Stimulated activated naive CD4-positive, alpha-beta T cell treated with Interleukin-2 at 50 U/mL for 16 hours (primary cell): Measurements from ENCODE around the gene GLT1D1.
"Not testable (repeated sequence)": the region's sequence is repeated elsewhere in the genome, so short reads cannot be mapped to it uniquely, and the experiment has no call there.

ENCODE experiments used
- DNase-seq: peaks from one replicate; lab custom pipeline; 2025; lab: John Stamatoyannopoulos, UW

Gene GLT1D1

GRCh38 chr12:128852885-128853599 is at the start of gene GLT1D1:
Gene GLT1D1 (plus strand): TSS chr12:128853478. CDS start chr12:128853582, 104 bp downstream.
- no peak for DNase-seq

DNA sequence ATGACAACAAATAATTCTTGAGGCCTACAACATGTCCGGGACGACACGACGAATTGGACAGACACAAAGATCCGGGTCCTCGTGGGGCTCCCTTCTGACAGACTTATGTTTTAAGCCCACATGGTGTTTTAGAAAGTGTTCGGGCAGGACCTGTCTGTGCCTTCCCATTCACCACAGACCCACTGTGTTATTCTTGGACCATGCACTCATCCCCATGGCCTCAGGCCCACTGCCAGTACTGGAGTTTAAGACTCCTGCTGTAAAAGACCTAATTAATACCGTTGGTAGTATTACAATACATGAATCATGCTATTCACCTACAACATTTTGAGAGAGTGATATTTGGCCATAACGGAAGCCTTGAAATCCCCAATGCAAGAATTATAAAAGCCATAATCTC is 49.5 kb upstream of the GLT1D1 start:
- DNase-seq = no peak

GRCh38 chr12:128804762-128805161 is 48.5 kb upstream of the GLT1D1 start:
- DNase-seq = no peak

GRCh38 chr12:128805406-128805805 is 47.9 kb upstream of the GLT1D1 start:
- not testable (repeated sequence) for DNase-seq

DNA sequence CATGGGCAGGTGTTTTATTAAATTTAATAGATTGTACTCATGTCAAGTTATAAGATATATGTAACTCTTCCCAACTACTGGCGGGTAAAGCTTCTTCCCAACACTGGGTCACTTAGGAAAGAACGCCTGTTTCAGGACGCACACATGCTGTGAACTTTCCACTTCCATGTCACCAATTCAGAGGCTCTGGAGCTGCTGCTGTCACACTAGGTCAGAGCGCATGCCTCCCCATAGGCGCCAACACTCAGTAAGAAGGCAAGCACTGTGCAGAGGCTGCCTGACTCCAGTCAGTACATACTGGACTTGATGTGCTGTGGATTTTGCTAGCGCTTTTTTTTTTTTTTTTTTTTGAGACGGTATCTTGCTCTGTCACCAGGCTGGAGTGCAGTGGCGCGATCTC is 46.7 kb upstream of the GLT1D1 start:
- no peak for DNase-seq

- no peak for DNase-seq
Measured at GRCh38 chr12:128807161-128807724, 46.0 kb upstream of the GLT1D1 start.

DNA sequence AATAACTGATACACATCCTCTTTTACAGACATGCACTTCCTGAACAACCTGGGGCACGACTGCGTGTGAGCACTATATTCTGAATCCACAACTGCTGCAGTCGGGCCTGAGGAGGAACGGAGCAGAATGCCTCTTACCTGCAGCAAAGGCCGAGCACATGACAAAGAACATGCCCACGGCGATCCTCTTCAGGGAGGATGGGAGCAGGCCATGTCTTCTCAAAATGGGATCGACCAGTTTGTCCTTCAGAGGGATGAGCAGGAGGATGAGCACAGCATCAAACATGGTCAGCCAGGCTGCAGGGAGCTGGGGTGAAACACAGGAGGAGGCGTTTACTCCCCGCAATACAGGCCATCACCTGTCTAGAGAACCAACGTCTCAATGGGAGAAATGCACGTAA is 44.6 kb upstream of the GLT1D1 start:
- no peak for DNase-seq

DNA sequence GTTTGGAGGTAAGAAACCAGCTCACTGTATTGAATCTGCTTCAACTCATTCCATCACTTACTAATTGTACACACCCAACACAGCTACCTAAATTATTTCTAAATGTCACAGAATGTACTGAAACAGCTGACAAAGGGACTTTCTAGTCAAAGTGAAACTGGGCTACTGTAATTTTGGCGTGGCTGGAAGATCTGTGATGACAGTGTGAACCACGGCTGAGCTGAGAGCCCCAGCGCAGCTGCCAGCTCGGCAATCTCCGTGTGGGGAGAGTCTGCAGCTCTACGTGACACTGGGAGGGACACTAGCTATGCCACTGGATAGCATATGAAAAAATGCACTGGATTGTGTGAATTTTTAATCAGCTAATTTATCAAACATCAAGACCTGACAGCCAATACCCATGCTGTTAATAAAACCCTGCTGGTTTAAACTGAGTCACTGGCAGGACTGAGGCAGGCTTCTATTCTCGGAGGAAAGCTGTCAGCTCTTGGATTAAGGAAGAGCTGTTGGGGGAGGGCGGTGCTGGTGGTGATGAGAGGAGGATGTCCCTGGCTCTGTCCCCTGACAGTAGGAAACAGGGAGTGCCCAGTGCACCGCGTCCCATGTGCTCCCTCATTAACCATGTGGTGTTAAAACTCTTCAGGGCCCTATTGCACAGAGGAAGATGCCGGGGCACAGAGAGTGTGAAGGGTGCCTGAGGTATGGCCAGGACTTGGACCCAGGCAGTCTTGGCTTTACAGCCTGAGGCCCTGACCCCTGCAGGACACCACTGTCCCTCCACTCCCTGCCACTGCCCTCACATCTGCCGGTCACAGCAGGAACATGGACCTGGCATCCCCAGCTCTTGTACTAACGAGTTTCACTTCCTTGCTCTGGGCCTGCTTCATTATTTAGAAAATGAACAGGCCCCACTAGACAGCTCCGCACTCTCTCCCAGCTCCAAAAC is 42.8 kb upstream of the GLT1D1 start:
- DNase-seq = no peak

GRCh38 chr12:128811806-128812205 is 41.5 kb upstream of the GLT1D1 start:
- DNase-seq = no peak

- no peak for DNase-seq
Measured at GRCh38 chr12:128813392-128813791, 39.9 kb upstream of the GLT1D1 start.

DNA sequence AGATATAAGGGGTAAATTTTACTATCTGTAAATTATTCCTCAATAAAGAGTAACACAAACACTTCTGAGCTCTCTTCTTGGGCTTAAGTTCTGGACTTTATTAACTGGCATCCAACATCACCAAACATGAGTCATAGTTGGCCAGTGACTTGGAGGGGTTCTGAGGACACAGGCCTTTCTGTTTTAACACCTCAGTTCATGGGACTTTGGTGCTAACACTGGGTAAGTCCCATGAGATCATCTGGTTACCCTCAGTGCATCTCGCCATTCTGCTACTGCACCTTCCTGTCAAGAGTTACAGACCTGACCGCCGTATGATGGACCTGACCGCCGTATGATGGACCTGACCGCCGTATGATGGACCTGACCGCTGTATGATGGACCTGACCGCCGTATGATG is 39.4 kb upstream of the GLT1D1 start:
- no peak for DNase-seq

DNA sequence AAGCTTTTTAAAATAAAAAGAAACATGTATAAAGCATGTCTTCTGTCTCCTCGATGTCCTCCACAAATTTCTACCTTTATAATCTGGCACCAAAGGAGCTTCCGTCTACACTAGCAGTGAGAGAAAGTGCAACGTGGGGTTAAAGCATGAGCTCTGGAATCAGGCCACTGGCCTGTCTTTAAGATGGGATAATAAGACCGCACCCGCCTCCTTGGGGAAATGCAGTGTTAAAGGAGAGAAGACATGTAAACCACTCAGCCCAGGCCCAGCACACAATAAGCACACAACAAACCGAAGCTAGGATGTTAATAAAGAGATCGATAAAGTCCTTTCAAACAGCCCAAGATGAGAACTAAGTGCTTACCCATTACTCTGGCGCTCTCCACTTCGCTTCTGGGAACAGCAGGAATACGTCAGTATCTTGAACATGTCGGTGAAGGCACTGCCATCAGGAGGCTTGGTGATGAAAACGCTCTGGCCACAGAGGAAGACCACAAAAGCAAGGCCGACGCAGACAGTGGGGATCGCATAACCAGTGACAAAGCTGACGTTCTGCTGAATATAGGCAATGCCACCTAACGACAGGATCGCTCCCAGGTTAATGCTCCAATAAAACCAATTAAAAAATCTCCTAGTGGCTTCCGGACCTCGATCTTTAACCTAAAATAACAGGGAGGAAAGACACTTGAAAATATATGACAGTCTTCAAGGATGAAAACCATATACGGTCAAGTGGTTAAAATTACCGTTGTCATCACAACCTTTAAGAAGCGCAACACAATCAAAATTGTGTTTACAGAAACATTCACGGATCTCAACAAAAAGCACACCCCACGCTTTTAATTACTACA is 38.6 kb upstream of the GLT1D1 start:
- no peak for DNase-seq

DNA sequence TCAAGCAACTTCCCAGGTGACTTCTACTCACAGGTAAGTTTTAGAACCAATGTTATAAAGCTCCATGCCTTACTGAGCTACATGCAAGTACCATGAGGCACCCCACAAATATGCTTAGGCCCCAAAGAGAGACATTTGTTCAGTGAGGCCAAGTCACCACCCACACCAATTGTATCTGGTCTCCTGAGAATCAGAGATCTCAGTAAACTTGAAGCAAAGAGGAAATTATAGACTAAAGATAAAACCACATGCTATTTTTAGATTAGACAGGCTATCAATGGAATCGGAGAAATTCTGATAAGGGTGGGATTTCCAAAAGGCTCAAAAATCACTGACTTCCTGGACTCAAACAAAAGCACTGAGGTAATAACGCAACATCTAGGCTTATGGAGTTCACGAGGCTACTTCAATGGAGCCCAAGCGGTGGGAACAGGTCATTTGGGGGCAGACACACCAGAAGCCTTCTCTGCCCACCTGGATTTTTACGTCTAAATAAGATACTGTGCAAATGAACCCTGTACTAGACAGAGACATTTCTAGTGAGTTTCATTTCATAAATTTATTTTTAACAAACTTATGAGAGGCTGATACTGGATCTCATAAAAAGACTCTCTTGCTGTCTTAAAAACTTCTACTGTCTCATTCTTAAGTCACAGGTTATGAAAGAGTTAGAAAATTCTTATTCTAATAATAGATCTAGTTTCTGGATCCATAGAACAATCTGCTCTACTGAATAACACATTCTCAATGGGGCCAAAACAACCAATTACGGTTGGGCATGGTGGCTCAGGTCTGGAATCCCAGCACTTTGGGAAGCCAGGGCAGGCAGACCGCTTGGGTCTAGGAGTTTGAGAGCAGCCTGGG is 37.3 kb upstream of the GLT1D1 start:
- no peak for DNase-seq

GRCh38 chr12:128816643-128816920 is 36.7 kb upstream of the GLT1D1 start:
- no peak for DNase-seq

- no peak for DNase-seq
Measured at GRCh38 chr12:128817111-128818015, 35.9 kb upstream of the GLT1D1 start.

GRCh38 chr12:128818065-128819022 is 34.9 kb upstream of the GLT1D1 start:
- DNase-seq = no peak

- no peak for DNase-seq
Measured at GRCh38 chr12:128819293-128820144, 33.8 kb upstream of the GLT1D1 start.

DNA sequence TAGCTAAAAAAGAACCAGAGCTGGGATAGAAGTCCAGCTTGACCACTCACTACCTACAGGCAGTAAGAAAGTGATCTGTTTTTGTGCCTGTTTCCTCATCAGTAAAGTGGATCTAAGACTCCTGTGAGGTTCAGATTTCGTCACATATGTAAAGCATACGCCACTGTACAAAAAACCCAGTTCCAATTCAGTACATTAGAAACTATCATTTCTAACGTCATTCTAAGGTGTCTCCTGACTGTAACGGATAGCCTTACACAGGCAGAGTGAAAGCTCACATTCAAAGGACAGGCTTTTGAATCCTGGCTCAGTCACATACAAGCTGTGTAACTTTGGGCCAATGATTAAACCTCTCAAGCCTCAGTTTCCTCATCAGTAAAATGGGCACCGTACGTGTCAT is 33.0 kb upstream of the GLT1D1 start:
- DNase-seq = no peak
